ENCODE data around the gene ALLC.
A peak's percentile ranks its signal among the peaks of the same experiment; 100 is the strongest.
"Not testable (repeated sequence)": the region's sequence is repeated elsewhere in the genome, so short reads cannot be mapped to it uniquely, and the experiment has no call there.

ALLC gene

GRCh38 chr2:3626118-3626811, 31.7 kb upstream of the ALLC start:
- no peak for DNase-seq (ENCODE audit: low read depth)

- no peak for DNase-seq (ENCODE audit: low read depth)
Observed at GRCh38 chr2:3626812-3627499, 31.0 kb upstream of the ALLC start.

- DNase-seq (ENCODE audit: low read depth): no peak
Observed at GRCh38 chr2:3627500-3628100, 30.4 kb upstream of the ALLC start.

GRCh38 chr2:3628241-3628679, 29.7 kb upstream of the ALLC start:
- DNase-seq (ENCODE audit: low read depth): no peak

- DNase-seq (ENCODE audit: low read depth): no peak
Observed at GRCh38 chr2:3628800-3629199, 29.2 kb upstream of the ALLC start.

- DNase-seq (ENCODE audit: low read depth): no peak
Observed at GRCh38 chr2:3630631-3631030, 27.4 kb upstream of the ALLC start.

- DNase-seq (ENCODE audit: low read depth): no peak
Observed at GRCh38 chr2:3631161-3631850, 26.7 kb upstream of the ALLC start.

GRCh38 chr2:3631851-3632659, 25.9 kb upstream of the ALLC start:
- DNase-seq (ENCODE audit: low read depth): no peak

GRCh38 chr2:3633089-3633981, 24.7 kb upstream of the ALLC start:
- DNase-seq (ENCODE audit: low read depth): peak; percentile 14

GRCh38 chr2:3633982-3634595, 23.9 kb upstream of the ALLC start:
- no peak for DNase-seq (ENCODE audit: low read depth)

GRCh38 chr2:3634596-3635121, 23.3 kb upstream of the ALLC start:
- no peak for DNase-seq (ENCODE audit: low read depth)

GRCh38 chr2:3635171-3635974, 22.6 kb upstream of the ALLC start:
- DNase-seq (ENCODE audit: low read depth): no peak

- not testable (repeated sequence) for DNase-seq (ENCODE audit: low read depth)
Observed at GRCh38 chr2:3635975-3636327, 22.0 kb upstream of the ALLC start.

- DNase-seq (ENCODE audit: low read depth): no peak
Observed at GRCh38 chr2:3636586-3637310, 21.3 kb upstream of the ALLC start.

- DNase-seq (ENCODE audit: low read depth): no peak
Observed at GRCh38 chr2:3637311-3637675, 20.7 kb upstream of the ALLC start.

GRCh38 chr2:3637692-3638455, 20.1 kb upstream of the ALLC start:
- DNase-seq (ENCODE audit: low read depth): no peak

GRCh38 chr2:3638456-3638810, 19.6 kb upstream of the ALLC start:
- DNase-seq (ENCODE audit: low read depth): no peak

GRCh38 chr2:3639015-3639630, 18.9 kb upstream of the ALLC start:
- DNase-seq (ENCODE audit: low read depth): no peak
